ENCODE results near the gene GSG1L2. TPM values are rescaled to one million over a fixed set of nuclear protein-coding genes. Genes with fewer than 3 reads are reported as not detected.

GSG1L2 gene
- total and polyA plus RNA-seq, 2 of the 13 experiments (the other 11 are each of a cell fraction or from before 2014, with no cell fraction given): not detected

DNA sequence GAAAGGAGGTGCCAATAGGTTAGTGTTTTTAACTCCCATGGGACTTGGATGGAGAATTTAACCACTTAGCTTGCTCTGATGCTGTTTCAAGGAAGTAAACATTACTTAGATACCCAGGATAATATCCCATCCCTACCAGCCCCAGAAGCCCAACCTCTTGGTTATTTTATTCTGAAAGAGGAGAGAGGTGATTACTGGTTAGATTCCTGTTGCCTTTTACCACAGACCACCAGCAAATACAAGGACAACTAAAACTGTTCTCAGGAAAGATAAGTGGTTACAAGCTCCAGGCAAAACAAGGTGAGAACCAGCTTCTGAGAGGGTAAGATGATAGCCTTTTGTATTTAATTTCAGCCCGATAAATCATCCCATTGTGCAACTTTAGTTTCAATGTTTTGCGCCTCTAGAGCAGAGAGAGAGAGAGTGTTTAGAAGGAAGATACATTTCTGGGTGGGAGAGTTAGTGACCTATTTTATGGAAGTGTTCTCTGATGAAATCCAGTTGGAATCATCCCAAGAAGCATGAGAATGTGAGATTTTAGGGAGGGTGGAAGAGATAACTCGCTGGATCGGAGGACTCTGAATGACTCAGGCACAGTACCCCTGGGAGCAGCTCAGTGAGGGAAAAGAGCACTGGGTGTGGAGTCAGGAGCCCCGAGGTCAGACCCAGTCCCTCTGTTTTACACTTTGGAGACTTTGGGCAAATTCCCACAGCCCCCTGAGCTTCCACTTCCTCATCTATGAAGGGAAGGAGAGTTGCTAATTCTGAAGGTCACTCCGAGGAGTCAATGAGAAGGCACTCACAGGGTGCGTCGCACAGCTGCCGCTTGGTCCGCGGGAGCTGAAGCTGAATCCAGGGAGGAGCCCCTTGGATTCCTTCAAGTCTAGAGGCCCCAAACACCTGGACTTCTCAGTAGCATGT, 15.9 kb upstream of the GSG1L2 start (continued):
- TF ChIP-seq, protein P1, sequence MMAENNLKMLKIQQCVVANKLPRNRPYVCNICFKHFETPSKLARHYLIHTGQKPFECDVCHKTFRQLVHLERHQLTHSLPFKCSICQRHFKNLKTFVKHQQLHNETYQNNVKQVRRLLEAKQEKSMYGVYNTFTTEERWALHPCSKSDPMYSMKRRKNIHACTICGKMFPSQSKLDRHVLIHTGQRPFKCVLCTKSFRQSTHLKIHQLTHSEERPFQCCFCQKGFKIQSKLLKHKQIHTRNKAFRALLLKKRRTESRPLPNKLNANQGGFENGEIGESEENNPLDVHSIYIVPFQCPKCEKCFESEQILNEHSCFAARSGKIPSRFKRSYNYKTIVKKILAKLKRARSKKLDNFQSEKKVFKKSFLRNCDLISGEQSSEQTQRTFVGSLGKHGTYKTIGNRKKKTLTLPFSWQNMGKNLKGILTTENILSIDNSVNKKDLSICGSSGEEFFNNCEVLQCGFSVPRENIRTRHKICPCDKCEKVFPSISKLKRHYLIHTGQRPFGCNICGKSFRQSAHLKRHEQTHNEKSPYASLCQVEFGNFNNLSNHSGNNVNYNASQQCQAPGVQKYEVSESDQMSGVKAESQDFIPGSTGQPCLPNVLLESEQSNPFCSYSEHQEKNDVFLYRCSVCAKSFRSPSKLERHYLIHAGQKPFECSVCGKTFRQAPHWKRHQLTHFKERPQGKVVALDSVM (CRISPR knock-in tag; IDR thresholded peaks at IDR 0.05): no peak
- TF ChIP-seq, protein P2, sequence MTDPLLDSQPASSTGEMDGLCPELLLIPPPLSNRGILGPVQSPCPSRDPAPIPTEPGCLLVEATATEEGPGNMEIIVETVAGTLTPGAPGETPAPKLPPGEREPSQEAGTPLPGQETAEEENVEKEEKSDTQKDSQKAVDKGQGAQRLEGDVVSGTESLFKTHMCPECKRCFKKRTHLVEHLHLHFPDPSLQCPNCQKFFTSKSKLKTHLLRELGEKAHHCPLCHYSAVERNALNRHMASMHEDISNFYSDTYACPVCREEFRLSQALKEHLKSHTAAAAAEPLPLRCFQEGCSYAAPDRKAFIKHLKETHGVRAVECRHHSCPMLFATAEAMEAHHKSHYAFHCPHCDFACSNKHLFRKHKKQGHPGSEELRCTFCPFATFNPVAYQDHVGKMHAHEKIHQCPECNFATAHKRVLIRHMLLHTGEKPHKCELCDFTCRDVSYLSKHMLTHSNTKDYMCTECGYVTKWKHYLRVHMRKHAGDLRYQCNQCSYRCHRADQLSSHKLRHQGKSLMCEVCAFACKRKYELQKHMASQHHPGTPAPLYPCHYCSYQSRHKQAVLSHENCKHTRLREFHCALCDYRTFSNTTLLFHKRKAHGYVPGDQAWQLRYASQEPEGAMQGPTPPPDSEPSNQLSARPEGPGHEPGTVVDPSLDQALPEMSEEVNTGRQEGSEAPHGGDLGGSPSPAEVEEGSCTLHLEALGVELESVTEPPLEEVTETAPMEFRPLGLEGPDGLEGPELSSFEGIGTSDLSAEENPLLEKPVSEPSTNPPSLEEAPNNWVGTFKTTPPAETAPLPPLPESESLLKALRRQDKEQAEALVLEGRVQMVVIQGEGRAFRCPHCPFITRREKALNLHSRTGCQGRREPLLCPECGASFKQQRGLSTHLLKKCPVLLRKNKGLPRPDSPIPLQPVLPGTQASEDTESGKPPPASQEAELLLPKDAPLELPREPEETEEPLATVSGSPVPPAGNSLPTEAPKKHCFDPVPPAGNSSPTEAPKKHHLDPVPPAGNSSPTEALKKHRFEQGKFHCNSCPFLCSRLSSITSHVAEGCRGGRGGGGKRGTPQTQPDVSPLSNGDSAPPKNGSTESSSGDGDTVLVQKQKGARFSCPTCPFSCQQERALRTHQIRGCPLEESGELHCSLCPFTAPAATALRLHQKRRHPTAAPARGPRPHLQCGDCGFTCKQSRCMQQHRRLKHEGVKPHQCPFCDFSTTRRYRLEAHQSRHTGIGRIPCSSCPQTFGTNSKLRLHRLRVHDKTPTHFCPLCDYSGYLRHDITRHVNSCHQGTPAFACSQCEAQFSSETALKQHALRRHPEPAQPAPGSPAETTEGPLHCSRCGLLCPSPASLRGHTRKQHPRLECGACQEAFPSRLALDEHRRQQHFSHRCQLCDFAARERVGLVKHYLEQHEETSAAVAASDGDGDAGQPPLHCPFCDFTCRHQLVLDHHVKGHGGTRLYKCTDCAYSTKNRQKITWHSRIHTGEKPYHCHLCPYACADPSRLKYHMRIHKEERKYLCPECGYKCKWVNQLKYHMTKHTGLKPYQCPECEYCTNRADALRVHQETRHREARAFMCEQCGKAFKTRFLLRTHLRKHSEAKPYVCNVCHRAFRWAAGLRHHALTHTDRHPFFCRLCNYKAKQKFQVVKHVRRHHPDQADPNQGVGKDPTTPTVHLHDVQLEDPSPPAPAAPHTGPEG (CRISPR knock-in tag; IDR thresholded peaks at IDR 0.05): no peak
- TF ChIP-seq ZNF558 (CRISPR knock-in tag; IDR thresholded peaks at IDR 0.05; ENCODE audit: borderline replicate concordance) (no peak), ZNF335 (CRISPR knock-in tag; IDR thresholded peaks at IDR 0.05) (no peak)
